ENCODE results near the gene HSPA6.
"Not testable (repeated sequence)": the region's sequence is repeated elsewhere in the genome, so short reads cannot be mapped to it uniquely, and the experiment has no call there.

HSPA6 gene

GRCh38 chr1:161523817-161524741 is at the start of gene HSPA6:
HSPA6 (plus strand) TSS chr1:161524540; CDS start chr1:161524659, 119 bp downstream.
- DNase-seq (ENCODE audit: low read depth, low spot score); CTCF ChIA-PET: not testable (repeated sequence)
- H3K4me3 ChIP-seq (ENCODE audit: low read depth, low read length) = peak within 1 kb of the TSS; percentile 64
- POLR2A ChIA-PET = interaction anchor here (0.9 kb wide), 1 partner anchor 134 kb away, joined by 4 read pairs; no protein-coding TSS in a partner anchor

- CTCF ChIA-PET = interaction anchor here (1.2 kb wide), 1 partner anchor 10 kb away, joined by 3 read pairs; no protein-coding TSS in a partner anchor
Measured at GRCh38 chr1:161477711-161478110, 46.6 kb upstream of the HSPA6 start.

GRCh38 chr1:161478985-161479384 is 45.4 kb upstream of the HSPA6 start:
- TF ChIP-seq CTCF (IDR thresholded peaks at IDR 0.05; ENCODE audit: insufficient read depth, low read length, missing control alignments) = no peak
- DNase-seq (ENCODE audit: low read depth, low spot score) = no peak
- no peak overlapping the region for H3K4me3 ChIP-seq (ENCODE audit: low read depth, low read length)
- CTCF ChIA-PET = interaction anchor here (1.2 kb wide), 1 partner anchor 259 kb away, joined by 3 read pairs; no protein-coding TSS in a partner anchor
- POLR2A ChIA-PET = no interaction called here

More at GRCh38 chr1:161477711-161478110, 46.6 kb upstream of the HSPA6 start:
- DNase-seq (ENCODE audit: low read depth, low spot score); H3K4me3 ChIP-seq (ENCODE audit: low read depth, low read length); POLR2A ChIA-PET: not testable (repeated sequence)

- CTCF ChIA-PET = interaction anchor here (1.2 kb wide), 1 partner anchor 258 kb away, joined by 3 read pairs; no protein-coding TSS in a partner anchor
- TF ChIP-seq CTCF (IDR thresholded peaks at IDR 0.05; ENCODE audit: insufficient read depth, low read length, missing control alignments) = no peak
Measured at GRCh38 chr1:161480381-161481035, 43.8 kb upstream of the HSPA6 start.

GRCh38 chr1:161481624-161482392 is 42.5 kb upstream of the HSPA6 start:
- no peak overlapping the region for H3K4me3 ChIP-seq (ENCODE audit: low read depth, low read length)
- CTCF ChIA-PET = interaction anchor here (4.6 kb wide), 1 partner anchor 259 kb away, joined by 88 read pairs; no protein-coding TSS in a partner anchor
- no peak for DNase-seq (ENCODE audit: low read depth, low spot score)
- POLR2A ChIA-PET = no interaction called here
- no peak for TF ChIP-seq CTCF (IDR thresholded peaks at IDR 0.05; ENCODE audit: insufficient read depth, low read length, missing control alignments)

More at GRCh38 chr1:161480381-161481035, 43.8 kb upstream of the HSPA6 start:
- POLR2A ChIA-PET = no interaction called here
- H3K4me3 ChIP-seq (ENCODE audit: low read depth, low read length) = no peak overlapping the region
- DNase-seq (ENCODE audit: low read depth, low spot score) = no peak

- DNase-seq (ENCODE audit: low read depth, low spot score) = no peak
- ChIA-PET CTCF (interaction anchor here (1.1 to 4.6 kb wide), 3 partner anchors 9 to 258 kb away, joined by 3 to 88 read pairs (median 6); no protein-coding TSS in a partner anchor), POLR2A (no interaction called here)
- TF ChIP-seq CTCF (IDR thresholded peaks at IDR 0.05; ENCODE audit: insufficient read depth, low read length, missing control alignments) = no peak
- no peak overlapping the region for H3K4me3 ChIP-seq (ENCODE audit: low read depth, low read length)
Measured at GRCh38 chr1:161482610-161483009, 41.7 kb upstream of the HSPA6 start.

Data from AG04449 (cell line).